ENCODE results near the gene BCO2. TPM values are rescaled to one million over a fixed set of nuclear protein-coding genes. Genes with fewer than 3 reads are reported as not detected.
"Not testable (repeated sequence)": the region's sequence is repeated elsewhere in the genome, so short reads cannot be mapped to it uniquely, and the experiment has no call there.

The BCO2 gene
- total RNA-seq, 1 experiment from 2014 or later, result 1.4 TPM

DNA sequence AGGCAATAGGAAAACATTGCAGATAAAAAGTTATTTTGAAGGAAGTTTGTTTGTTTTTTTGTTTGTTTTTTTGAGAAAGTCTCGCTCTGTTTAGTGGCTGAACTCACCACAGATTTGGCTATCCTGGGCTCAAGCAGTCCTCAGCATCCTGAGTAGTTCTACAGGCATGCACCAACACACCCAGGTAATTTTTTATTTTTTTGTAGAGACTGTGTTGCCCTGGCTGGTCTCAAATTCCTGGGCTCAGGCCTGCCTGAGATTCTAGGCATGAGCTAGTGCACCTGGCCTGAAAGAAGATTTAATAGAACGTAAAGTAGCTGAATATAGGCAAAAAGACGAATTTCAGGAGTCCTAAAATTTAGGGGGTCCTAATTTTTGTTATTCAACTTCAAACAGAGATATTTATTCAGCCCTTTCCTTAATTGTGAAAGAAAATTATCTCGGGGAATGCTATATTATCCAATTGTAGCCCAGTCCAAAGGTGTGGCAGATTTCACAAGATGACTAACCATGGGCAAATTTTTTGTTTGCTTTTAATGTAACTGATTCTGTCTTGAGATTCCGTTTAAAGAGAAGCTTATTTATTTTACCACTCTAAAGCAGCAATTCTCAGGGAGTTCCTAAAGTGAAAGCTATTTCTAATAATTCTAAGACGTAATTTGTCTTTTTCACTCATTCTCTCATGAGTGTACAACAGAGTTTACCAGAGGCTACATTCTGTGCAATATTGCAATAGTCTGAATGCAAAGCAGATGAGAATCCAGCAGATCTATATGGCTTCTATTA is 12.4 kb upstream of the BCO2 start:
- in situ Hi-C loops (cut with HindIII; ENCODE audit: low pct_unique_long_range_greater_than_20kb, low sequenced_read_pairs), result no loop called here
- DNase-seq (ENCODE audit: low read depth, low spot score), result no peak

- in situ Hi-C loops (cut with HindIII; ENCODE audit: low pct_unique_long_range_greater_than_20kb, low sequenced_read_pairs), result no loop called here
- DNase-seq (ENCODE audit: low read depth, low spot score), result no peak
These were observed 11.2 kb upstream of the BCO2 start, which contains the start of gene IL18 for GRCh38 chr11:112163875-112164685. TSS of gene IL18 (minus strand) at chr11:112164094. CDS start at chr11:112155053, 9,041 bp downstream.

- DNase-seq (ENCODE audit: low read depth, low spot score), result no peak
- in situ Hi-C loops (cut with HindIII; ENCODE audit: low pct_unique_long_range_greater_than_20kb, low sequenced_read_pairs), result no loop called here
These were observed 10.3 kb upstream of the BCO2 start for GRCh38 chr11:112165049-112165448.

GRCh38 chr11:112166562-112166961 is 8.8 kb upstream of the BCO2 start:
- DNase-seq (ENCODE audit: low read depth, low spot score), result no peak
- in situ Hi-C loops (cut with HindIII; ENCODE audit: low pct_unique_long_range_greater_than_20kb, low sequenced_read_pairs), result no loop called here

DNA sequence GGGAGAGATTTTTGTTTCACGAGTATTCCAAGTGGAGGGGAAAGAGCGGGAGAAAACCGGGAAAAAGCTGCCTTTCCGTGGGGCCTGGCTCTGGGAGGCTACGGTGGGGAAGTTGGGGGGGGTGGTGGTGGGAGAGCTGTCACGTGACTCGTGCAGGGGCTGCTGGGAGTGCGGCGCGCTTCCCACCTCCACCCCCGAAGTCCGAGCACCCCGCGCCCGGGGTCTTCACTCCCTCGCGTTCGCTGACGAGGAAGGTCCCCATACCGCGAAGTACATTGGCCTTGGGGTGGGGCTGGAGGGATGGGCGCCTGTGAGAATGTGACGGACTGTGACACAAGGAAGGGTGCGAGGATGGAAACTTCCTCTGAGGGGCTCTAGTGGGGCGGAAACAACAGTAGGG is 8.2 kb upstream of the BCO2 start, which contains the start of gene TEX12:
Gene TEX12, plus strand, starts transcription at position 228 of the 400 bp plus-strand sequence. CDS start 1,897 bp downstream, outside the sequence.
- in situ Hi-C loops (cut with HindIII; ENCODE audit: low pct_unique_long_range_greater_than_20kb, low sequenced_read_pairs), result no loop called here
- DNase-seq (ENCODE audit: low read depth, low spot score), result no peak

DNA sequence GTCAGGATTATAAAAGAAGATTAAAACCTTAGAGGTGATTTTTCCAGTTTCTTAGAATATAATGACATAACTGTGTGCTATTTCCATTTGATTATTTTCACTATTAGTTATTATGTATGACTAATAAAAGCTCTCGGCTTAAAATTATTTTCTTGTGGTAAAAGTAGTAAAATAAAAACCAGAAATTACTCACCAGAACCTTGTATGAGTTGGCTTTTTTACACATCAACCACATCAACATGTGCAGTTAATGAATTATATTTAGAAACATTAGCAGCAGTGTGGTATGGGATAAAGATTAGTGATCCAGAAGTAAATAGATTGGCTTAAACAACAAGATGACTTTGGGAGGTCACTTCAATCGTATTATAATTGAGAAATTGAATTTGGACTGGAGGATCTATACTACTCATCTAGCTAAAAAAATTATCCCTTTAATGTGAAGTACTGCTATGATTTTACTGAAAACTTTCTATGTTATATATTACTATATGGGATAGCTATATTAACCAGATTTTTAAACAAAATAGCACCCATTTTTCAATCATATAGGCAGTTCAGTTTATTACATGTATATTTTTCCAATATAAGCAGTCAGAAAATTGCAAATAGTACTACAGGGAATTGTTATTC is 2.8 kb upstream of the BCO2 start:
- no peak for DNase-seq (ENCODE audit: low read depth, low spot score)
- in situ Hi-C loops (cut with HindIII; ENCODE audit: low pct_unique_long_range_greater_than_20kb, low sequenced_read_pairs), result no loop called here

DNA sequence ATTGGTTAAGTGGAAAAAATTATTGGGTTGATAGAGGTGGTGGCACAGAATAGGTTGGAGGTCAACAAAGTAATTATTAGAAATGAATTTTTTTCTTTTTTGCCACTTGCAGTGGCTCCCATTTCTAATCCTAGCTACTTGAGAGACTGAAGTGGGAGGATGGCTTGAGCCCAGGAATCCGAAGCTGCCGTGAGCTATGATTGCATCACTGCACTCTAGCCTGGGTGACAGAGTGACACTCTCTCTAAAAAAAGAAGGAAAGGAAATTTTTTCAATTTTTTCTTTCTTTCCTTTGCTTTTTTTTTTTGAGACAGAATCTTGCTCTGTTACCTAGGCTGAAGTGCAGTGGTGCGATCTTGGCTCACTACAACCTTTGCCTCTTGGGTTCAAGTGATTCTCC is 2.2 kb upstream of the BCO2 start:
- in situ Hi-C loops (cut with HindIII; ENCODE audit: low pct_unique_long_range_greater_than_20kb, low sequenced_read_pairs), result no loop called here
- no peak for DNase-seq (ENCODE audit: low read depth, low spot score)

DNA sequence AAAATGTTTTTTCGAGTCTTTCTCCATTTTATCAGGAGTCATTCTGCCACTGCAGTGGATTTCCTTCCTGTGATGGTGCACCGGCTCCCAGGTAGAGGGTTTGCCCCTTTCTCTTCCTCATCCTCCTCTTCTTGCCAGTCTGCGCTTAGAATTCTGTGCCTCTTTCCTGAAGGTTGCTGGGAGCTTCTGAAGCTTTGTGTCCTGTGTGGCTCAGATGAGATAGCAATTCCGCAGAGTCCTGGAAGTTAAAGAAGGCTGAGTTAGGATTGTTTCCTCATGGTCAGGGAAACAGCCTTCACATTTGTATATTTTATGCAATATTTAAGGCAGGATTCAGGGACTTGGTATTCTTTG is 264 bp downstream of the BCO2 start:
- no peak for DNase-seq (ENCODE audit: low read depth, low spot score)
- in situ Hi-C loops (cut with HindIII; ENCODE audit: low pct_unique_long_range_greater_than_20kb, low sequenced_read_pairs), result no loop called here

DNA sequence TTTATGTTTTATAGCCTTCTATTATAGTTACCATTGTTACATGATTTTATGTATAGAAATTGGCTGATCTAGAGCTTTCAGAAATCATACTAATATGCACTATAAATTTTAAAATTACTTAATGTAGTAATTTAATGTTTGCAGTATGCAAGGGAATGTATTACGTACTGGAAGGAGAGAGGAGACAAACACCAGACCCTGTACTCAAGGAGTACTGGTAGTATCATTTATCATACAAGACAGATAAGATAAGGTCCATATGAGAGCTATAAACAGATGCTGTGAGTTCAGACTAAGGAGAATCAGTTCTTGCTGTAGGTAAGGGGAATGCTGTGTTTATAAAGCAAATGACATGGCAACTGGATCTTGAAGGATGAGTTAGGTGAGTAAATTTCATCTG is 765 bp downstream of the BCO2 start:
- in situ Hi-C loops (cut with HindIII; ENCODE audit: low pct_unique_long_range_greater_than_20kb, low sequenced_read_pairs), result no loop called here

DNA sequence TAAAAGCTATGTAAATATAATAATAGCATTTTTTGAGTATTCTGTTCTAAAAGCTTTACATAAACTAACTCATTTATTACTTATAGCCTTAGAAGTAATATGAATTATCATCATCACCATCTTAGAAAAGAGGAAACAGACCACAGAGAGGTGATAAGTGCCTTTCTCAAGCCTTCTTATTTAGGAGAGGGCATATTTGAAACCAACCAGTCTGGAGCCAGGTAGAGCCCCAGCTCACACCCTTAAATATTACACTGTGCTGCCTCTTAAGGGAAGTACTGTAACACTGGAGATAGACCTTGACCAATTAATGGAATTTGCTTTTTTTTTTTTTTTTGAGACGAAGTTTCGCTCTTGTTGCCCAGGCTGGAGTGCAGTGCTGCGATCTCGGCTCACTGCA is 2.3 kb downstream of the BCO2 start:
- DNase-seq (ENCODE audit: low read depth, low spot score), result no peak
- in situ Hi-C loops (cut with HindIII; ENCODE audit: low pct_unique_long_range_greater_than_20kb, low sequenced_read_pairs), result no loop called here

More for the DNA sequence above, 765 bp downstream of the BCO2 start:
- no peak for DNase-seq (ENCODE audit: low read depth, low spot score)

GRCh38 chr11:112178428-112178827 is 3.1 kb downstream of the BCO2 start:
- in situ Hi-C loops (cut with HindIII; ENCODE audit: low pct_unique_long_range_greater_than_20kb, low sequenced_read_pairs), result no loop called here
- DNase-seq (ENCODE audit: low read depth, low spot score), result no peak

GRCh38 chr11:112178936-112179335 is 3.6 kb downstream of the BCO2 start:
- DNase-seq (ENCODE audit: low read depth, low spot score), result no peak
- in situ Hi-C loops (cut with HindIII; ENCODE audit: low pct_unique_long_range_greater_than_20kb, low sequenced_read_pairs), result no loop called here

GRCh38 chr11:112179601-112180000 is 4.3 kb downstream of the BCO2 start:
- in situ Hi-C loops (cut with HindIII; ENCODE audit: low pct_unique_long_range_greater_than_20kb, low sequenced_read_pairs), result no loop called here
- no peak for DNase-seq (ENCODE audit: low read depth, low spot score)

DNA sequence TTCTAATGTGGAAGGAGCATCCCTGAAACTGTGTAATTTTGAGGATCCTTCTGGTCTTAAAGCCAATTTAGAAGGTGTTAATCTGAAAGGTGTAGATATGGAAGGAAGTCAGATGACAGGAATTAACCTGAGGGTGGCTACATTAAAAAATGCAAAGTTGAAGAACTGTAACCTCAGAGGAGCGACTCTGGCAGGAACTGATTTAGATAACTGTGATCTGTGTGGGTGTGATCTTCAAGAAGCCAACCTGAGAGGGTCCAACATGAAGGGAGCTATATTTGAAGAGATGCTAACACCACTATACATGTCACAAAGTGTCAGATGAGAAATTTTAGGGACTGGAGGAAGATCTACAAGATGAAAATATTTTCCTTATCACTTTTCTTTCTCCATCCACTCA is 7.6 kb downstream of the BCO2 start:
- no peak for DNase-seq (ENCODE audit: low read depth, low spot score)
- in situ Hi-C loops (cut with HindIII; ENCODE audit: low pct_unique_long_range_greater_than_20kb, low sequenced_read_pairs), result no loop called here

GRCh38 chr11:112185883-112186282 is 10.6 kb downstream of the BCO2 start:
- no peak for DNase-seq (ENCODE audit: low read depth, low spot score)
- in situ Hi-C loops (cut with HindIII; ENCODE audit: low pct_unique_long_range_greater_than_20kb, low sequenced_read_pairs), result no loop called here

GRCh38 chr11:112186304-112186703 is 11.0 kb downstream of the BCO2 start:
- DNase-seq (ENCODE audit: low read depth, low spot score), result no peak
- in situ Hi-C loops (cut with HindIII; ENCODE audit: low pct_unique_long_range_greater_than_20kb, low sequenced_read_pairs), result no loop called here

DNA sequence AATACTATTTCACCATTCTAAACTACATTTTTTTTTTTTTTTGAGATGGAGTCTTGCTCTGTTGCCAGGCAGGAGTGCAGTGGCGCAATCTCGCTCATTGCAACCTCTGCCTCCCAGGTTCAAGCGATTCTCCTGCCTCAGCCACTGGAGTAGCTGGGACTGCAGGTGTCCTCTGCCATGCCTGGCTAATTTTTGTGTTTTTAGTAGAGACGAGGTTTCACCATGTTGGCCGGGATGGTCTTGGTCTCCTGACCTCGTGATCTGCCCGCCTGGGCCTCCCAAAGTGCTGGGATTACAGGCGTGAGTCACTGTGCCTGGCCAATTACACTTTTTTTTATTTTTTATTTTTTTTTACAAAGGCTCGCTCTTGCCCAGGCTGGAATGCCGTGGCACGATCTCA is 19.8 kb downstream of the BCO2 start:
- DNase-seq (ENCODE audit: low read depth, low spot score); in situ Hi-C loops (cut with HindIII; ENCODE audit: low pct_unique_long_range_greater_than_20kb, low sequenced_read_pairs): not testable (repeated sequence)

DNA sequence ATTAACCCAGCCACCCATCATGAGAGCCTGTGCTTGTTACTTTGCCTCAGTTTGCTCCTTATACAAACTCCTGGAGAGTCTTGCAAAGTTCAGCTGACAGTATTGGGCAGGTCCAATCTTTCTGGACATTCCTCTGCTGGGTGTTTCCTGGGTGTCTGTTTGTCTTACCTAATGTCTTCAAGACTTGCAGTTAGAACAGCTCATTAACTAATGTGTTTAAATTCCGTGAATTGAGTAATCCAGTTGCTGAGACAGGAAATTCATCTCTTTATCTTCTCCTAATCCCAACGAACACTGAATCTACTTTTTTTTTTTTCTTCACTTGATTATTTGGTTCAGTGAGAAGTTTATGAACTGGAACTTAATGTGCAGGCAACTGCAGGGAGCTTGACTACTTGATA is 20.6 kb downstream of the BCO2 start:
- in situ Hi-C loops (cut with HindIII; ENCODE audit: low pct_unique_long_range_greater_than_20kb, low sequenced_read_pairs), result no loop called here
- DNase-seq (ENCODE audit: low read depth, low spot score), result no peak
